A549 (cell line): ENCODE results near the gene ADAT2. TPM values are rescaled to one million over a fixed set of nuclear protein-coding genes. Genes with fewer than 3 reads are reported as not detected.

ENCODE experiments used
- ATAC-seq, 2 experiments: fragments of 200-7000 bp in 1 of 2; fragments of >200 bp in 1 of 2; cut with Nextera tagmentation in 1 of 2; cut with Tn5 transposase in 1 of 2; 3 replicates each; pipeline versions ENCODE4 v1.8.0 to v1.9.1; 2018 to 2020; ENCODE audit warnings: mild to moderate bottlenecking in 1 of 2, moderate library complexity in 1 of 2
- CTCF ChIA-PET: fragments of 300-600 bp; sonication (Branson Sonifier 250); formaldehyde crosslinking; extraction: SDS; loops from one replicate; lab custom pipeline; 2021; ENCODE audit warnings: antibody characterized with exemption, inconsistent platforms; lab: Yijun Ruan, JAX
- POLR2A ChIA-PET: fragments of 350-600 bp; formaldehyde crosslinking; extraction: SDS; loops from one replicate; lab custom pipeline; 2021; ENCODE audit warnings: antibody characterized with exemption, inconsistent platforms; lab: Yijun Ruan, JAX
- DNase-seq, 2 experiments: peaks; one replicate each; pipeline versions ENCODE4 v3.0.0 to v3.0.0-alpha.2; 2011 to 2016; ENCODE audit warnings: low read depth in 1 of 2, low spot score in 1 of 2
- FAIRE-seq: peaks from 2 replicates; lab custom pipeline; 2011; peaks lifted over from hg19 to GRCh38; lab: Jason Lieb, UNC
- H3K27ac ChIP-seq, 2 experiments: fragments of >200 bp; sonication (Bioruptor Twin); formaldehyde crosslinking; 3 replicates each; pipeline ENCODE4 v1.5.1; 2016 to 2017
- H3K4me1 ChIP-seq: fragments of >200 bp; sonication (Bioruptor Twin); formaldehyde crosslinking; 3 replicates; pipeline ENCODE4 v1.6.1; 2016
- H3K4me2 ChIP-seq: fragments of >200 bp; sonication (Bioruptor Twin); formaldehyde crosslinking; 3 replicates; pipeline ENCODE4 v1.6.1; 2016
- H3K4me3 ChIP-seq: fragments of >200 bp; sonication (Bioruptor Twin); formaldehyde crosslinking; 3 replicates; pipeline ENCODE4 v1.5.1; 2016
- H3K9me3 ChIP-seq: fragments of >200 bp; sonication (Bioruptor Twin); formaldehyde crosslinking; 3 replicates; pipeline ENCODE4 v1.6.1; 2016
- BHLHE40 ChIP-seq: IDR thresholded peaks from 2 replicates; pipeline ENCODE4 v1.6.1; 2012; ENCODE audit warnings: low read depth, low read length, inconsistent platforms
- CBX8 ChIP-seq: fragments of 200-600 bp; sonication (generic); IDR thresholded peaks from 2 replicates; pipeline ENCODE4 v1.6.1; 2016
- CHD4 ChIP-seq: fragments of 200-600 bp; sonication (generic); IDR thresholded peaks from 2 replicates; pipeline ENCODE4 v1.6.1; 2016; ENCODE audit warnings: antibody characterized with exemption, mild to moderate bottlenecking, borderline replicate concordance
- ESRRA ChIP-seq: fragments of 150-350 bp; IDR thresholded peaks from 2 replicates; pipeline ENCODE4 v1.6.1; 2014; ENCODE audit warnings: mild to moderate bottlenecking, low read length, borderline replicate concordance
- FOXS1 ChIP-seq: fragments of 250-450 bp; sonication (Bioruptor Pico); IDR thresholded peaks from 2 replicates; pipeline ENCODE4 v1.5.0; 2020; ENCODE audit warnings: mild to moderate bottlenecking, moderate library complexity
- HDAC2 ChIP-seq: fragments of 200-600 bp; sonication (generic); IDR thresholded peaks from 2 replicates; pipeline ENCODE4 v1.6.1; 2016
- HEYL ChIP-seq: fragments of 250-450 bp; sonication (Bioruptor Pico); IDR thresholded peaks from 2 replicates; pipeline ENCODE4 v1.8.0; 2021; ENCODE audit warnings: mild to moderate bottlenecking, moderate library complexity
- HMGXB4 ChIP-seq: fragments of 250-450 bp; sonication (Bioruptor Pico); IDR thresholded peaks from 2 replicates; pipeline ENCODE4 v1.5.0; 2021; ENCODE audit warnings: mild to moderate bottlenecking, moderate library complexity, borderline replicate concordance
- HOXA7 ChIP-seq: fragments of 250-450 bp; sonication (Bioruptor Pico); IDR thresholded peaks from 2 replicates; pipeline ENCODE4 v1.5.0; 2020; ENCODE audit warnings: mild to moderate bottlenecking, moderate library complexity
- HOXB13 ChIP-seq: fragments of 250-450 bp; sonication (Bioruptor Pico); IDR thresholded peaks from 2 replicates; pipeline ENCODE4 v1.5.0; 2020; ENCODE audit warnings: low read depth, mild to moderate bottlenecking, moderate library complexity
- KDM5A ChIP-seq: fragments of 200-600 bp; sonication (generic); IDR thresholded peaks from 2 replicates; pipeline ENCODE4 v1.6.1; 2016; ENCODE audit warnings: antibody characterized with exemption, mild to moderate bottlenecking
- MAFK ChIP-seq: fragments of 450-650 bp; IDR thresholded peaks from 2 replicates; pipeline ENCODE4 v1.6.1; 2014; ENCODE audit not compliant: partially characterized antibody
- NR3C1 ChIP-seq: fragments of >200 bp; sonication (Bioruptor Twin); formaldehyde crosslinking; IDR thresholded peaks from 3 replicates; pipeline ENCODE4 v1.6.1; 2017
- POLR2A ChIP-seq: IDR thresholded peaks from 2 replicates; pipeline ENCODE4 v1.6.1; 2012; ENCODE audit warnings: mild to moderate bottlenecking, low read length
- POLR2AphosphoS2 ChIP-seq: conservative IDR thresholded peaks from 2 replicates; pipeline ENCODE4 v1.6.1; 2012; ENCODE audit warnings: low read length, improper control_type of control experiment, inconsistent platforms
- RAD21 ChIP-seq, 2 experiments: fragments of >200 bp in 1 of 2; sonication (Bioruptor Twin) in 1 of 2; formaldehyde crosslinking in 1 of 2; IDR thresholded peaks in 1 of 2; conservative IDR thresholded peaks in 1 of 2; 2 replicates in 1 of 2; 3 replicates in 1 of 2; pipeline ENCODE4 v1.6.1; 2012 to 2018; ENCODE audit warnings: inconsistent platforms in 1 of 2
- REST ChIP-seq: fragments of 200-600 bp; sonication (generic); IDR thresholded peaks from 2 replicates; pipeline ENCODE4 v1.6.1; 2016; ENCODE audit warnings: antibody characterized with exemption, mild to moderate bottlenecking, moderate library complexity
- SREBF2 ChIP-seq: fragments of 450-650 bp; IDR thresholded peaks from 2 replicates; pipeline ENCODE4 v1.6.1; 2014; ENCODE audit warnings: mild to moderate bottlenecking, moderate library complexity
- TP53 ChIP-seq: fragments of 250-450 bp; sonication (Bioruptor Pico); IDR thresholded peaks from 2 replicates; pipeline ENCODE4 v1.5.0; 2021; ENCODE audit warnings: mild to moderate bottlenecking, moderate library complexity
- ZFP36 ChIP-seq: fragments of 450-650 bp; IDR thresholded peaks from 2 replicates; pipeline ENCODE4 v1.6.1; 2014; ENCODE audit warnings: borderline replicate concordance; ENCODE audit not compliant: partially characterized antibody
- WGBS: methylation state at CpG from one replicate; pipeline ENCODE4 v1.1.6; 2017; ENCODE audit errors: missing lambda C conversion rate; 5-methylcytosine and 5-hydroxymethylcytosine counted together
- polyA plus RNA-seq, 4 experiments: library from polyadenylated mRNA; depleted of rRNA in 3 of 4; stranded (reverse); fragments of >200 nt; fragmentation: RNase III in 1 of 4; extraction: RNeasy Plus Mini Kit Qiagen cat#74134 plus additional on column Dnase treatment in 1 of 4; gene quantifications; 2 replicates in 3 of 4; 3 replicates in 1 of 4; pipeline ENCODE4 v1.2.3, GENCODE V29; 2011 to 2017
- TF ChIP-seq, protein P1 (sequence below): fragments of 250-450 bp; sonication (Bioruptor Pico); IDR thresholded peaks from 2 replicates; pipeline ENCODE4 v1.5.0; 2020; ENCODE audit warnings: low read depth, mild to moderate bottlenecking, moderate library complexity

The ADAT2 gene
- polyA plus RNA-seq, 2 of the 4 experiments (the other 2 are of a cell fraction): 7.1 to 8.0 TPM

GRCh38 chr6:143468026-143468425, 17.5 kb upstream of the ADAT2 start:
- Histone ChIP-seq H3K4me1 (no peaks in the 10 kb centered on the region), H3K4me3 (no peak overlapping the region), H3K9me3 (no peaks in the 10 kb centered on the region), H3K27ac (no peak overlapping the region), H3K4me2 (no peak overlapping the region)
- no peak for DNase-seq
- FAIRE-seq: no peak
- ATAC-seq: no peak
- ChIA-PET POLR2A (no interaction called here), CTCF (no interaction called here)
- no peak for TF ChIP-seq MAFK
- no peak for TF ChIP-seq CBX8
- TF ChIP-seq NR3C1: no peak
- no peak for TF ChIP-seq KDM5A
- no peak for TF ChIP-seq TP53 (CRISPR knock-in tag)
- no peak for TF ChIP-seq CHD4
- no peak for TF ChIP-seq POLR2AphosphoS2
- TF ChIP-seq, all 56 proteins: peak for 0

GRCh38 chr6:143465546-143465945, 15.1 kb upstream of the ADAT2 start:
- CTCF ChIA-PET: no interaction called here
- Histone ChIP-seq H3K27ac (no peak overlapping the region), H3K4me2 (no peak overlapping the region), H3K4me3 (no peak overlapping the region), H3K9me3 (no peaks in the 10 kb centered on the region), H3K4me1 (no peaks in the 10 kb centered on the region)
- POLR2A ChIA-PET: no interaction called here
- ATAC-seq (no peak), DNase-seq (no peak), FAIRE-seq (no peak)
- WGBS: 93% methylated on average over 2 of the region's 2 CpGs
- no peak for TF ChIP-seq REST
- TF ChIP-seq, protein P1, sequence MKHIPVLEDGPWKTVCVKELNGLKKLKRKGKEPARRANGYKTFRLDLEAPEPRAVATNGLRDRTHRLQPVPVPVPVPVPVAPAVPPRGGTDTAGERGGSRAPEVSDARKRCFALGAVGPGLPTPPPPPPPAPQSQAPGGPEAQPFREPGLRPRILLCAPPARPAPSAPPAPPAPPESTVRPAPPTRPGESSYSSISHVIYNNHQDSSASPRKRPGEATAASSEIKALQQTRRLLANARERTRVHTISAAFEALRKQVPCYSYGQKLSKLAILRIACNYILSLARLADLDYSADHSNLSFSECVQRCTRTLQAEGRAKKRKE: no peak
- TF ChIP-seq RAD21 (conservative IDR thresholded peaks at IDR 0.05 in 1 of 2, IDR thresholded peaks at IDR 0.05 in 1 of 2): no peak
- no peak for TF ChIP-seq SREBF2
- no peak for TF ChIP-seq HMGXB4 (CRISPR knock-in tag)
- TF ChIP-seq, all 56 proteins: peak for 0

GRCh38 chr6:143457563-143458359, 7.3 kb upstream of the ADAT2 start:
- DNase-seq (no peak), ATAC-seq (no peak)
- POLR2A ChIA-PET: no interaction called here
- TF ChIP-seq HMGXB4 (CRISPR knock-in tag) (no peak), HOXB13 (CRISPR knock-in tag) (no peak), ESRRA (no peak), HDAC2 (no peak), REST (no peak), POLR2A (no peak), HOXA7 (no peak), HEYL (CRISPR knock-in tag) (no peak), MAFK (no peak), ZFP36 (no peak), FOXS1 (CRISPR knock-in tag) (no peak), BHLHE40 (no peak)

More at GRCh38 chr6:143457563-143458359, 7.3 kb upstream of the ADAT2 start:
- no peaks in the 10 kb centered on the region for H3K9me3 ChIP-seq
- 76% methylated on average over 2 of the region's 2 CpGs for WGBS
- no peak overlapping the region for H3K4me2 ChIP-seq
- no peak overlapping the region for H3K27ac ChIP-seq
- no peak overlapping the region for H3K4me3 ChIP-seq
- no peak for FAIRE-seq
- peaks cover 3% of the 10 kb centered on the region; the same call in 1 of the 3 replicates for H3K4me1 ChIP-seq
- CTCF ChIA-PET: no interaction called here
